ENCODE data around the gene APOBEC3H.

GRCh38 chr22:39108487-39108886, 11.4 kb downstream of the APOBEC3H start:
- TF ChIP-seq POLR2AphosphoS5 (IDR thresholded peaks at IDR 0.05) (no peak), POLR2A (IDR thresholded peaks at IDR 0.05) (no peak)
